Measurements from ENCODE around the gene EFS. TPM values are rescaled to one million over a fixed set of nuclear protein-coding genes. Genes with fewer than 3 reads are reported as not detected.

Gene EFS
- total RNA-seq (ENCODE audit: low replicate concordance), result 1.1 and 4.9 TPM in 2 replicates

GRCh38 chr14:23365036-23365731 lies at the start of gene EFS:
TSS of gene EFS (minus strand) at chr14:23365172. CDS start at chr14:23365025, 147 bp downstream.

DNA sequence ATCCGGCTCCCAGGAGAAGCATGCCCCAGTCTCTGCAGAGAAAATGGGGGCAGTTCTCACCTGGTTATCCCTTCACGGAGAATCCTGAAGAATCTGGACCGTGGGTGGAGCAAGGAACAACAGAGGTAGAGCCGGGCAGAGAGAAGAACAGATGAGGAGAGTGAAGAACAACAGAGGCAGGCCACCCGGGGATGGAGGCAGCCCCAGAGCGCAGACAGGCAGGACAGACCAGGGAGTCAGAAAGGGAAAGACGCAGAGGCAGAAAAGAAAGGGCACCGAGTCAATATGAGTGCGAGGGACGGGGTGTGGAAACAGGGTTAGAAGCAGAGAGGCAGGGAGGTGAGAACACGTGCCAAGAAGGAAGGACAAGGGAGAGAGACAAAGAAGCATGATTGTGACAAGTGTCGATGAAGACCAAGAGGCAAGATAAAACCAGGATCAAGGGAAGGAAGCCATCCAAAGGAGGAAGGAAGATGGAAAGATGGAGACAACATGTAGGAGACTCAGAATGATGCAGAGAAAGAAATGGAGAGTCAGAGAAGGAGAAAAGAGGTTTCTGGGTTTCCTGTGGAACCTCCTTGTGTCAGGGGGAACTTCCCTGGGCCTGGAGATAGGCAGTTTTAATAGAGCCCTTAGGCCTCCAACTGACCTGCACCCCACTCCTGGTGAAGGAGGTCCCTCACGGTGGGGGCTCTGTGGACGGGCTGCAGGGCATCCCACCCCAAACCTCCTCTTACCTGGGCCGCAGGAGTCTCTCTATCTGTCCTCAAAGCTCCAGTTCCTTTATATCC lies 42.7 kb upstream of the EFS start, which contains the start of gene MYH6:
TSS of gene MYH6 (minus strand) at position 758 of the 791 bp plus-strand sequence. CDS start 1,050 bp downstream, outside the sequence.

DNA sequence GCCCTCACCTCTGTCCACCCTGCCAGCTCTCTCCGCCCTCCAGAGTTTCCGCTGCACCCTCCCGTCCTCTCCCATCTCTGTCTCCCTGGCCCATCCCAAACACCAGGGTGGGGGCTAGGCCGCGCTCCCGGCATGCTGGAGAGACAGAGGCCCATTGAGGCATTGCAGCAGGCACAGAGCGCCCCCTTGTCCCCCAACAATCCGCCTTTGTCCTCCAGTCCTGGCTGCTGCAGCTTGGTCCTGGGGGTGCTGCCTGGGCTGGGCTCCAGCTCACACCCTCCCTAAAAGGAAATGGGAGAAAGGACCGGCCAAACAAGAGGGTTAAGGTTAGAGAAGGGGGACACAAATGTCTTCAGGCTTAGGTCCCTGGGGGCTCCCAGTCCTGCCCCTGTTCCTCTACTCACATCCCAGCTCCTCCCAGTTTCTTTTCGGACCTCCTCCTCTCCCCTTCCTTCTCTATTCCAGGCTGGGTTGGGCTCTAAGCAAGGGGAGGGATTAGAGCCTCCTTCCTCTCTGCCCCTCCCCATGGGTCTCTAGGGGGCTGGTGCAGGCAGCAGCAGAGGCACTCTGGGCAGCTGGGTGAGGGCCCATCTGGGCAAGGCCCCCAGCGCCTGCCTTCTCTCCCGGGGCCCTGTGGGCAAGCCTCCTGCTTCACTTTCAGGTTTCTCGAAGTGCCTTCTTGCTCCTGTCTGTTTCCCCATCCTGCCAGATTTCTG lies 11.7 kb upstream of the EFS start, which contains the start of gene CMTM5:
TSS of gene CMTM5 (plus strand) at position 565 of the 716 bp plus-strand sequence. CDS start 206 bp downstream, outside the sequence.

DNA sequence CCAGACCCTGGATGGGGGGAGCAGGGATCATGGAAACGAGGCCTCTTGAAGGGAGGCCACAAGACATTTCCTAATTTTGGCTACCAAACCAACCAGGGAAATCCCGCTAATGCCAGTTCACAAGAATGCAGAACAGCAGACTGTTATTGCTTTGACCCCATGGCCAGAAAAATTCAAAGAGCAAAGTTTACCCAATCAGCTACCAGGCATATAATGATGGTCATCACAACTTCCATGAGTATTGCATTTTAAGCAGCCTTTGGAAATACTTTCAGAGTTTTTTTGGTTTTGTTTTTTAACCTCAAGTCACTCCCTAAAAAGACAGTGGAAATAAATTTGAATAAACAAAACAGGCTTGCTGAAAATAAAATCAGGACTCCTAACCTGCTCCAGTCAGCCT lies 7.5 kb upstream of the EFS start, which contains the start of gene IL25:
TSS of gene IL25 (plus strand) at position 301 of the 400 bp plus-strand sequence.

DNA sequence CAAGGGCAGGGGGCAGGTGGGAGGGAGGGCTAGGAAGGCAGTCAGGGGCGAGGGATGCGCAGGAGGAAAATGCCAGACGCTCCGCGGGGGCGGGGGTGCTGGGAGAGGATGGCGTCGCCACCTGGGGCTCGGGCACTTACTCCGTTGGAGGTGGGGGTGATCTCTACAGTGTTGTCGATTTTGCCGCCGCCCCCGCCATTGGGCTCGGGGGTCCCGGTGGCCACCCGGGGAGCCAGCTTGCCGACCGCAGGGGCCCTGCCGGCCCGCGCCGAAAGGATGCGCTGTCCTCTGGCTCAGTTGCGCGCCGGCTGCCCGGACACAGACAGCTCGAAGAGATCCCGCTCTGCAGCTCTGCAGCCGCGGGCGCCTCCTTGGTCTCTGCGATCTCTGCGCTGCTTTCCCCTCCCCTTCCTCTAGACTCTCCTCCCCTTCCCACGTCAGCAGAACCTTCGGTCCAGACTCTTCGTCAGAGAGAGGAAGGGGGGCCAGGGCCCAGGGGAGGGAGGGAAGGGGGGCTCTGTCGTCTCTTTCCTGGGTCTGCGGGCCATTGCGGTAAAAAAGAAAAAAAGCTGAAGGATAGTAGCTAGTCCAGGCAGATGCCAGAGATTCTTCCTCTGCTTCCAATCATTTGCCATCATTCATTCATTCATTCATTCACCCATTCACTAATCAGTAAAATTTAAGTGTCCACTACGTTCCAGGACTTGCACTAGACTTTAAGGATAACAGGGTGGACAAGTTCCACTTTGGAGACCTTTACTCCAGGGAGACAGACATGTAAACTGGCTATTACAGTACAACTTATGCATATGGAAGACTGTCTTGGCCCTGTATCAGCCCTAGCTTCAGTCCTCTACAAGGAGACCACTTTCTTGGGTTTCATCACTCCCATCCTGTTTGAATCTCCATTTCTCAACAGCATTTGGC lies 12.2 kb downstream of the EFS start, which contains the start of gene SLC22A17:
TSS of gene SLC22A17 (minus strand) at position 382 of the 927 bp plus-strand sequence.

GRCh38 chr14:23320584-23321571 lies 44.1 kb downstream of the EFS start, which contains the start of gene PABPN1:
TSS of gene PABPN1 (plus strand) at chr14:23321457. CDS start at chr14:23321470, 13 bp downstream.

GRCh38 chr14:23306412-23307145 lies 58.4 kb downstream of the EFS start, which contains the start of gene BCL2L2:
TSS of gene BCL2L2 (plus strand) at chr14:23306833. CDS start at chr14:23307768, 935 bp downstream.

Other genes starting within 250 kb of the EFS start
- gene CEBPE, start 245.9 kb downstream of the EFS start, total RNA-seq (ENCODE audit: low replicate concordance), result not detected in 2 replicates
- gene SLC7A8, start 181.5 kb downstream of the EFS start, total RNA-seq (ENCODE audit: low replicate concordance), result 0.15 and 16.1 TPM in 2 replicates
- gene RNF212B, start 127.2 kb downstream of the EFS start, total RNA-seq (ENCODE audit: low replicate concordance), result not detected in 2 replicates
- gene HOMEZ, start 79.0 kb downstream of the EFS start, total RNA-seq (ENCODE audit: low replicate concordance), result 3.4 and 3.6 TPM in 2 replicates
- gene PPP1R3E, start 62.3 kb downstream of the EFS start, total RNA-seq (ENCODE audit: low replicate concordance), result 1.6 and 2.2 TPM in 2 replicates
- gene BCL2L2, start 58.3 kb downstream of the EFS start, total RNA-seq (ENCODE audit: low replicate concordance), result 16.4 and 17.8 TPM in 2 replicates
- 76.1 and 118 TPM in 2 replicates for gene PABPN1, start 43.7 kb downstream of the EFS start, total RNA-seq (ENCODE audit: low replicate concordance)
- 17.3 and 19.0 TPM in 2 replicates for gene SLC22A17, start 12.3 kb downstream of the EFS start, total RNA-seq (ENCODE audit: low replicate concordance)
- not detected in 2 replicates for gene IL25, start 7.6 kb upstream of the EFS start, total RNA-seq (ENCODE audit: low replicate concordance)
- gene CMTM5, start 11.9 kb upstream of the EFS start, total RNA-seq (ENCODE audit: low replicate concordance), result not detected in 2 replicates
- gene MYH6, start 43.1 kb upstream of the EFS start, total RNA-seq (ENCODE audit: low replicate concordance), result under 0.01 TPM in 1 of 2 replicates, not detected in the other
- 1.1 TPM in 1 of 2 replicates, not detected in the other for gene MYH7, start 70.5 kb upstream of the EFS start, total RNA-seq (ENCODE audit: low replicate concordance)
- 39.4 and 57.1 TPM in 2 replicates for gene NGDN, start 104.5 kb upstream of the EFS start, total RNA-seq (ENCODE audit: low replicate concordance)
- 0.08 and 0.35 TPM in 2 replicates for gene ZFHX2, start 186.6 kb upstream of the EFS start, total RNA-seq (ENCODE audit: low replicate concordance)
- 10.6 and 22.3 TPM in 2 replicates for gene THTPA, start 191.1 kb upstream of the EFS start, total RNA-seq (ENCODE audit: low replicate concordance)
- gene AP1G2, start 202.6 kb upstream of the EFS start, total RNA-seq (ENCODE audit: low replicate concordance), result 6.5 and 7.7 TPM in 2 replicates
- gene JPH4, start 213.6 kb upstream of the EFS start, total RNA-seq (ENCODE audit: low replicate concordance), result not detected in 2 replicates

Data from smooth muscle cell of the coronary artery (primary cell).